Neural progenitor cell (in vitro differentiated cells): ENCODE data around the gene GGTA1. TPM values are rescaled to one million over a fixed set of nuclear protein-coding genes. Genes with fewer than 3 reads are reported as not detected.
A peak's percentile ranks its signal among the peaks of the same experiment; 100 is the strongest.

Experiments
- DNase-seq: peaks from one replicate; pipeline ENCODE4 v3.0.0-alpha.2; 2016; ENCODE audit warnings: low spot score
- H2AFZ ChIP-seq: fragments of 200-600 bp; sonication (generic); replicated peaks from 2 replicates; pipeline ENCODE4 v1.6.1; 2016; ENCODE audit warnings: antibody characterized with exemption
- H3F3A ChIP-seq: fragments of 200-600 bp; sonication (generic); 2 replicates; pipeline ENCODE4 v1.6.1; 2016; ENCODE audit warnings: antibody characterized with exemption, low read depth
- H3K27ac ChIP-seq: fragments of 200-600 bp; sonication (generic); 2 replicates; pipeline ENCODE4 v1.5.1; 2016; ENCODE audit warnings: mild to moderate bottlenecking
- H3K27me3 ChIP-seq: fragments of 200-600 bp; sonication (generic); 2 replicates; pipeline ENCODE4 v1.6.1; 2016; ENCODE audit warnings: mild to moderate bottlenecking, moderate library complexity
- H3K36me3 ChIP-seq: fragments of 200-600 bp; sonication (generic); 2 replicates; pipeline ENCODE4 v1.5.1; 2016
- H3K4me1 ChIP-seq: fragments of 200-600 bp; sonication (generic); 2 replicates; pipeline ENCODE4 v1.6.1; 2016; ENCODE audit warnings: mixed run types
- H3K4me2 ChIP-seq: fragments of 200-600 bp; sonication (generic); 2 replicates; pipeline ENCODE4 v1.6.1; 2016
- H3K4me3 ChIP-seq: fragments of 200-600 bp; sonication (generic); 2 replicates; pipeline ENCODE4 v1.5.1; 2016
- H3K79me2 ChIP-seq: fragments of 200-600 bp; sonication (generic); 2 replicates; pipeline ENCODE4 v1.6.1; 2016; ENCODE audit warnings: low read depth
- H3K9ac ChIP-seq: fragments of 200-600 bp; sonication (generic); 2 replicates; pipeline ENCODE4 v1.6.1; 2016
- H3K9me3 ChIP-seq: fragments of 200-600 bp; sonication (generic); 2 replicates; pipeline ENCODE4 v1.5.1; 2016; ENCODE audit warnings: low read depth
- H4K20me1 ChIP-seq: fragments of 200-600 bp; sonication (generic); 2 replicates; pipeline ENCODE4 v1.6.1; 2016; ENCODE audit warnings: low read depth
- H3K27ac Mint-ChIP-seq: 3 replicates; pipeline ENCODE4 v1.8.0; 2021; ENCODE audit warnings: mixed read lengths
- H3K27me3 Mint-ChIP-seq: 2 replicates; pipeline ENCODE4 v1.8.0; 2022; ENCODE audit warnings: low read depth, mild to moderate bottlenecking, inconsistent platforms, moderate library complexity, mixed read lengths; ENCODE audit not compliant: insufficient read depth
- H3K36me3 Mint-ChIP-seq: 3 replicates; pipeline ENCODE4 v1.8.0; 2021; ENCODE audit warnings: mixed read lengths
- H3K4me1 Mint-ChIP-seq: 3 replicates; pipeline ENCODE4 v1.8.0; 2021; ENCODE audit warnings: mixed read lengths
- H3K4me3 Mint-ChIP-seq: 3 replicates; pipeline ENCODE4 v1.8.0; 2021; ENCODE audit warnings: mild to moderate bottlenecking, moderate library complexity, mixed read lengths
- H3K9me3 Mint-ChIP-seq: 3 replicates; pipeline ENCODE4 v1.8.0; 2020; ENCODE audit warnings: mixed read lengths
- EZH2 ChIP-seq: fragments of 200-600 bp; sonication (generic); IDR thresholded peaks from 2 replicates; pipeline ENCODE4 v1.6.1; 2017; ENCODE audit warnings: antibody characterized with exemption, mild to moderate bottlenecking, moderate library complexity
- EZH2phosphoT487 ChIP-seq: fragments of 200-600 bp; sonication (generic); IDR thresholded peaks from 2 replicates; pipeline ENCODE4 v1.6.1; 2017; ENCODE audit warnings: antibody characterized with exemption
- total RNA-seq: library from RNA; depleted of rRNA; stranded (reverse); fragments of >200 nt; gene quantifications from 2 replicates; pipeline ENCODE4 v1.2.3, GENCODE V29; 2015; ENCODE audit warnings: low replicate concordance
- TF ChIP-seq, protein P1 (sequence below): fragments of 200-600 bp; sonication (generic); IDR thresholded peaks from 2 replicates; pipeline ENCODE4 v1.5.1; 2017; ENCODE audit warnings: antibody characterized with exemption, mild to moderate bottlenecking

GGTA1 gene
- total RNA-seq, 1 donor from 2014 or later = not detected

DNA sequence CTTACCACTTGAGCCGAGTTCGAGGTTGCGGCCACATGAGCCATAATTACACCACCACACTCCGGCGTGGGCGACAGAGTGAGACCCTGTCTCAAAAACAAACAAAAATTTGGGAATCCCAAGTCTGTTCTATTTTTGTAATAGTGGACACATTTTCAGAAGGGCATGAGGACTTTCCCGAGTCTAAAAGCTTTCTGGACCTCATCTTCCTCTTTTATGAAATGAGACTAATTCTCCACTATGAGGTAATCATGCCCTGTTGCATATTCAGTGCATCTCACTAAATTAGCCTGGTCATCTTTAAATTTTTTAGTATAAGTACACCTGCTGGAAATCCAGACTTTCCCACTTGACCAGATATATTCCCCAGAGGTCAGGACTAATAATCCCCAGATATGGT is 55.7 kb downstream of the GGTA1 start:
- Histone ChIP-seq H3K9ac (no peak overlapping the region), H4K20me1 (no peaks in the 10 kb centered on the region), H3K4me2 (no peak overlapping the region), H3K36me3 (no peaks in the 10 kb centered on the region), H3K79me2 (no peaks in the 10 kb centered on the region), H3K4me1 (no peaks in the 10 kb centered on the region), H3K4me3 (no peak overlapping the region), H2AFZ (no peak overlapping the region), H3F3A (no peaks in the 10 kb centered on the region), H3K27ac (no peak overlapping the region), H3K9me3 (no peaks in the 10 kb centered on the region), H3K27me3 (peaks cover 4% of the 10 kb centered on the region)
- TF ChIP-seq, protein P1, sequence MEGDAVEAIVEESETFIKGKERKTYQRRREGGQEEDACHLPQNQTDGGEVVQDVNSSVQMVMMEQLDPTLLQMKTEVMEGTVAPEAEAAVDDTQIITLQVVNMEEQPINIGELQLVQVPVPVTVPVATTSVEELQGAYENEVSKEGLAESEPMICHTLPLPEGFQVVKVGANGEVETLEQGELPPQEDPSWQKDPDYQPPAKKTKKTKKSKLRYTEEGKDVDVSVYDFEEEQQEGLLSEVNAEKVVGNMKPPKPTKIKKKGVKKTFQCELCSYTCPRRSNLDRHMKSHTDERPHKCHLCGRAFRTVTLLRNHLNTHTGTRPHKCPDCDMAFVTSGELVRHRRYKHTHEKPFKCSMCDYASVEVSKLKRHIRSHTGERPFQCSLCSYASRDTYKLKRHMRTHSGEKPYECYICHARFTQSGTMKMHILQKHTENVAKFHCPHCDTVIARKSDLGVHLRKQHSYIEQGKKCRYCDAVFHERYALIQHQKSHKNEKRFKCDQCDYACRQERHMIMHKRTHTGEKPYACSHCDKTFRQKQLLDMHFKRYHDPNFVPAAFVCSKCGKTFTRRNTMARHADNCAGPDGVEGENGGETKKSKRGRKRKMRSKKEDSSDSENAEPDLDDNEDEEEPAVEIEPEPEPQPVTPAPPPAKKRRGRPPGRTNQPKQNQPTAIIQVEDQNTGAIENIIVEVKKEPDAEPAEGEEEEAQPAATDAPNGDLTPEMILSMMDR = no peak
- no peak for TF ChIP-seq EZH2phosphoT487
- no peak for TF ChIP-seq EZH2
- no peak overlapping the region for H3K27ac Mint-ChIP-seq
- H3K27me3 Mint-ChIP-seq = no peaks in the 10 kb centered on the region
- DNase-seq = no peak
- H3K36me3 Mint-ChIP-seq = no peaks in the 10 kb centered on the region
- H3K4me1 Mint-ChIP-seq = no peaks in the 10 kb centered on the region
- H3K9me3 Mint-ChIP-seq = peaks cover 2% of the 10 kb centered on the region
- H3K4me3 Mint-ChIP-seq = no peak overlapping the region

DNA sequence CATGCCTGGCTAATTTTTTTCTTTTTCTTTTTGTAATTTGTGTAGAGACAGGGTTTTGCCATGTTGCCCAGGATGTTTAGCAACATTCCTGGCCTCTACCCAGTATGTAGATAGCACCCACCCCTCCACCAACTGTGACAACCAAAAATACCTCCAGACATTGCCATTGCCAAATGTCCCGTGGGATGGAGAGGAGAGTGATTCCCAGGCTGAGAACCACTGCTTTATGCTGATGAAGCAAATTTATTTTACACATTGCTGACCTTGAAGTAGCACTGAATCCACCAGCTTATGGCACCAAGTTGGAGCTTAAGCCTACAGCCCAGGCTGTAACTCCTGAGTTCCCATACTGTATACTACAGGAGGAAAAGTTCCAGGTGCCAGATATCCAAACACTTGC is 58.5 kb downstream of the GGTA1 start:
- H3K27ac Mint-ChIP-seq = no peak overlapping the region
- H3K79me2 ChIP-seq = no peaks in the 10 kb centered on the region

DNA sequence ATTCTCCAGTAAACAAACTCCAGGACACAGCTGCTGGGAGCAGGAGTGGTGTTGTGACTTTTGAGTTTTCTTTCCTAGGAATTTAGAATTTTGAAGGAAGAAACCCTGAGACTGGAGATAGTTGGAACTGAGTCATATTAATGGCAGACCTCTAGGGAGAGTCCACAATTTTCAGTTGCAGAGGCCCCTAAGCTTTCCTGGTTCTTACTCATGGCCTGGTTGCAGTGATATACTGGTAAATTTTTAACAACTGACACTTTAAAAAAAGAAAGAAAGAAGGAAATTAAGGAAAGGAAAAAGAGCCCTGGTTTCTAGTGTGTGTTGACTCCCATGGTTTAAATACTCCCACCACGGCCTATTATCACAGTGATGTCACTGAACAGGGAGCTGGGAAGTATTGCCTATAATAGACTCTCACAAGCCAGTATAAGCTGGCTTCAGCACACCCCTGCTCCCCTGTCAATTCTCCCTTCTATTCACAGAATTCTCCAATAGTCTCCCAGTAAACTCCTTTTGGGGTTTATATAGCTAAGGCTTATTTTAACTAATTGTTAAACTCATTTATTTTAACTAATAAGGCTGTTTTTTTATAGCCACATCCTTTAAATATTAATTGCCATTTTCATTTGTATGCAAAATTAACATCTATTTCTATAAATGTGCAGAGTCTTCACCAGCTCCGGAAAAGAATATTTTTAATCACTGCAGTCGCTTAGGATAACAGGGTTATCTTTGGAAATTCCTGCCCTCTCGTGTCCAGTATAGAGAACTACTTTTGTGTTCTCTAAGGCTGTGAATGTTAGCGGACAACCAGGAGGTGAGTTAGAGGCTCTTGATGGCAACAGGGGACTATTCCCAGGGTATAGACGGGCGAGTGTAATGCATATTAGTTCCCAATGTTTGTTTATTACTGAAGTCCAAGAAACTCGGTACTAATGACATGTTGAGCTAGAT is 59.7 kb downstream of the GGTA1 start:
- Histone ChIP-seq H4K20me1 (no peaks in the 10 kb centered on the region), H2AFZ (no peak overlapping the region), H3K27me3 (peaks cover 4% of the 10 kb centered on the region), H3F3A (no peaks in the 10 kb centered on the region), H3K4me1 (no peaks in the 10 kb centered on the region), H3K79me2 (no peaks in the 10 kb centered on the region), H3K4me2 (no peak overlapping the region), H3K9me3 (no peaks in the 10 kb centered on the region), H3K36me3 (no peaks in the 10 kb centered on the region), H3K9ac (no peak overlapping the region), H3K27ac (no peak overlapping the region), H3K4me3 (no peak overlapping the region)
- H3K27ac Mint-ChIP-seq = no peak overlapping the region
- TF ChIP-seq, protein P1 = peak; percentile 39
- TF ChIP-seq EZH2phosphoT487 (no peak), EZH2 (no peak)
- no peaks in the 10 kb centered on the region for H3K4me1 Mint-ChIP-seq
- H3K9me3 Mint-ChIP-seq = no peaks in the 10 kb centered on the region
- no peaks in the 10 kb centered on the region for H3K27me3 Mint-ChIP-seq
- no peaks in the 10 kb centered on the region for H3K36me3 Mint-ChIP-seq
- H3K4me3 Mint-ChIP-seq = no peak overlapping the region
- DNase-seq = peak; percentile 28

More for the DNA sequence above, 58.5 kb downstream of the GGTA1 start:
- peaks cover 4% of the 10 kb centered on the region for H3K27me3 ChIP-seq
- no peaks in the 10 kb centered on the region for H4K20me1 ChIP-seq
- H3K36me3 ChIP-seq = no peaks in the 10 kb centered on the region
- no peak overlapping the region for H3K4me2 ChIP-seq
- H2AFZ ChIP-seq = no peak overlapping the region
- H3F3A ChIP-seq = no peaks in the 10 kb centered on the region
- Mint-ChIP-seq H3K4me3 (no peak overlapping the region), H3K27me3 (no peaks in the 10 kb centered on the region), H3K9me3 (no peaks in the 10 kb centered on the region), H3K36me3 (no peaks in the 10 kb centered on the region), H3K4me1 (no peaks in the 10 kb centered on the region)
- no peak overlapping the region for H3K27ac ChIP-seq
- H3K4me3 ChIP-seq = no peak overlapping the region
- no peak for TF ChIP-seq EZH2
- TF ChIP-seq, protein P1 = no peak
- DNase-seq = no peak
- H3K9ac ChIP-seq = no peak overlapping the region
- H3K9me3 ChIP-seq = no peaks in the 10 kb centered on the region
- H3K4me1 ChIP-seq = no peaks in the 10 kb centered on the region
